HG02759 (cell line): ENCODE measurements around the gene SH3RF3.
"Not testable (repeated sequence)": the region's sequence is repeated elsewhere in the genome, so short reads cannot be mapped to it uniquely, and the experiment has no call there.

Experiments
- ATAC-seq: cut with Tn5 transposase; IDR thresholded peaks from one replicate; pipeline ENCODE4 v1.9.1; 2021; ENCODE audit warnings: mild to moderate bottlenecking, moderate library complexity; ENCODE audit not compliant: unreplicated experiment

SH3RF3 gene

GRCh38 chr2:109213646-109214433 lies 84.8 kb downstream of the SH3RF3 start:
- peak; percentile 67 for ATAC-seq

- ATAC-seq, result no peak
Observed at GRCh38 chr2:109214651-109215371, 85.8 kb downstream of the SH3RF3 start.

DNA sequence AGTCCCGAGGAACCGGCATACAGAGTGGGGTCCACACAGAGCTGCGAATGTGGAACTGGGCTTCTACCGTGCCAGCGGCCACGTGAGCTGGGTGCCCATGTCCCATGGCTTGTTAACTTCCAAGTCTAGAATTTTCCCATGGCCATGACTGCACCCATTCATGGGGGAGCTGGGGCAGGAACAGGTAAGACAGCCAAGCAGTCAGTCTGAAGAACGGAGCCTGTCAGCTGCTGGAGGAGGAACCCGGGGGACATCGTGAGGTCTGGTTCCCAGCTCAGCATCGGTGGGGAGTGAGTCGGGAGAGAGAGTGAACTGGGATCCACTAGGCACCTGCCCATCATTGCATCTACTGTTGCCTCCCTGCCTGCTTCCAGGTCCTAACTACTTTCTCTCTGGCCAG lies 86.9 kb downstream of the SH3RF3 start:
- no peak for ATAC-seq

- ATAC-seq, result no peak
Observed at GRCh38 chr2:109216332-109216731, 87.3 kb downstream of the SH3RF3 start.

DNA sequence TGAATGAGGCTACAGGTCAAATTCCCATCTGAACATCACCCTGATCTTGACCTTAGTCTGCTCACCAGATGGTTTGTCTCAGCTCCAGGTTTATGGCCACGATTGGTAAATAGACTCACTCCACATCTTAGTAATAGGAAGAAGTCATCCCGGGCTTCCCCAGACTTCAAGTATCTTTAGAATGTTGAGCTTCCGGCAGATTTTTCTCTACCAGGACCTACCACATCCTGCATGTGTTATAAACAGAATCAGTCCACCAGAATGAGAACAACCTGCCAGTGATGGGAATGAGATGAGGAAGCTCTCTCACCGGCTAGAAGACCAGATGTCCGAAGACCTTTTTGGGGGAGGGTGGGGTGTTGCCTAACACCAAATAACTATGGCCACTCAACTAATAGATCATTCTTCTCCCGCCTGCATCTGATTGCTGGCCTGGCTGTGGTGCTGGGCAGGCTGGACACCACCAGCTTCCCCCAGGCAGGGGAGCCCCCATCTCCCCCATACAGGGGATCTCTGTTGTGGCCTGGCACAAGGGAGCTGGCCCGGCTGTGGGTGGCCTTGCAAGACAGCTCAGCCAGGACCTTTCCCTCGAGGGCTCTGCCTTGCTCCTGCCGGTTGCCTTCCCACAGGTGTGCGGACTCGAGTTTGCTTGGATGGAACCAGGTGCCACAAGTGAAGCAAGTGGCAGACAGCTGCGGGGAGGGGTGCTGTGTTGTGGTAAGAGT lies 88.5 kb downstream of the SH3RF3 start:
- no peak for ATAC-seq

- peak; percentile 50 for ATAC-seq
Observed at GRCh38 chr2:109218087-109218791, 89.2 kb downstream of the SH3RF3 start.

DNA sequence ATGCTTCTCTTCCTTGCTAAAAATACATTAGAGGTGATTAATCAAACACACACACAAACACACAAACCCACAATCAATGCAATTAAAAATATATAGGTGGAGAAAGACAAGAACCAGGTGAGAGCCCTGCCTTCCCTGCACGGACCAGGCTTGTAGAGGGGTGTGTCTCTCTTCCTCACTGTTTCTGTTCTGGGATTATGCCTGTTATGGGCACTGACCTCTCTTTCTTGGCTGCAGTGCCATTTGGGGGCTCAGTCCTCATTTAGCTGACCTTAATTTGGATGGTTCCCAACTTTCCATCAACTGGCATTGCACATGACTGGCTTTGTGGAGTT lies 89.8 kb downstream of the SH3RF3 start:
- no peak for ATAC-seq

DNA sequence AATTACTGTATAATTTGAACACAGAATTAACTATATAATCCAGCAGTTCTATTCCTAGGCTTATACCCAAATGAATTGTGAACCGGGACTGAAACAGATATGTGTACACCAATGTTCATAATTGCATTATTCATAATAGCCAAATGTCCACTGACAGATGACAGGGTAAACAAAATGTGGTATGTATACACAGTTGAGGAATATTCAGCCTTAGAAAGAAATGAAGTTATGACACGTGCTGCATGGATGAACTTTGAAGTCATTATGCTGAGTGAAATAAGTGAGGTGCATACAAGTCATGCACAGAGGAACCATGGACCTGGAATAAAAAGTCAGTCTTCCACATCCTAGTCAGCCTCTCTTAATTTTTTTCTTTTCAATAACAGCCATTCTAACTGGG lies 91.9 kb downstream of the SH3RF3 start:
- ATAC-seq, result no peak

DNA sequence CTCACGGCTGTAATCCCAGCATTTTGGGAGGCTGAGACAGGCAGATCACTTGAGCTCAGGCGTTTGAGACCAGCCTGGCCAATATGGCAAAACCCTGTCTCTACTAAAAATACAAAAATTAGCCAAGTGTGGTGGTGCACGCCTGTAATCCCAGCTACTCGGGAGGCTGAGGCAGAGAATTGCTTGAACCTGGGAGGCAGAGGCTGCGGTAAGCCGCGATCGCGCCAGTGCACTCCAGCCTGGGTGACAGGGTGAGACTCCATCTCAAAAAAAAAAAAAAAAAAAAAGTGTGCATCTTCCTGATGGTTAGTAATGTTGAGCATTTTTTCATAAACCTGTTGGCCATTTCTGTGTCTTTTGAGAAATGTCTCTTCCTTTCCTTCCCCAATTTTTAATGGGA lies 92.3 kb downstream of the SH3RF3 start:
- ATAC-seq, result not testable (repeated sequence)

DNA sequence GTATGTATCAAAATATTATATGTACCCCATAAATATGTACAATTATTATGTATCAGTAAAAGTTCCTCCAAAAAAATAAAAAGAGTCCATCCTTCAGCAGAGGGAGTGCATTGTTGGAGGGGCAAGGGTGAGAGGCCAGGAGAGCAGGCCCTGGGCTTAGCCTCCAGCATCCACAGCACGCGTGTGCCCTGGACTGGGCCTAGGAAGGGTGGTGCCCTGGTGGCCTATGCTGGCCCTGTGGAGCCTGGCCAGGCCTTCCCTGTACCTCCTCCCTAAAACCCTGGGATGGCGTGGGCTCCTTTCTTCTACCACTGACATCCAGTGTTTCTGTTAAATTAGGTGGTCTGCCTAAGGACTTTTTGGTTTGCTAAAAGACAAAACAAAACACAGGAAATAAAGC lies 93.4 kb downstream of the SH3RF3 start:
- ATAC-seq, result no peak

- no peak for ATAC-seq
Observed at GRCh38 chr2:109222825-109223471, 93.9 kb downstream of the SH3RF3 start.

GRCh38 chr2:109223490-109223889 lies 94.5 kb downstream of the SH3RF3 start:
- ATAC-seq, result no peak

DNA sequence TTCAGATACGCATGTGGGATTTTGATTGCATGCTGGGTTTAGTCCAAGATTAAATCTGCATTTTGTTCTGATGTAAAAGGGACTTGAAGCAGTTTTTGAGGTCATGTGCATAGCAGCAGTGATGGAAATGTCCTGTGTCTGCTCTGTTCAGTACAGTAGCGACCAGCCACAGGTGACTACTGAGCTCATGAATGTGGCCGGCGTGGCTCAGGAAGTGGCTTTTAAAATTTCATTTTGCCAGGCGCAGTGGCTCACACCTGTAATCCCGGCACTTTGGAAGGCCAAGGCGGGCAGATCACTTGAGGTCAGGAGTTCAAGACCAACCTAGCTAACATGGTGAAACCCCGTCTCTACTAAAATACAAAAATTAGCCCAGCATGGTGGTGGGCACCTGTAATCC lies 95.3 kb downstream of the SH3RF3 start:
- ATAC-seq, result not testable (repeated sequence)

- no peak for ATAC-seq
Observed at GRCh38 chr2:109225170-109225782, 96.3 kb downstream of the SH3RF3 start.

DNA sequence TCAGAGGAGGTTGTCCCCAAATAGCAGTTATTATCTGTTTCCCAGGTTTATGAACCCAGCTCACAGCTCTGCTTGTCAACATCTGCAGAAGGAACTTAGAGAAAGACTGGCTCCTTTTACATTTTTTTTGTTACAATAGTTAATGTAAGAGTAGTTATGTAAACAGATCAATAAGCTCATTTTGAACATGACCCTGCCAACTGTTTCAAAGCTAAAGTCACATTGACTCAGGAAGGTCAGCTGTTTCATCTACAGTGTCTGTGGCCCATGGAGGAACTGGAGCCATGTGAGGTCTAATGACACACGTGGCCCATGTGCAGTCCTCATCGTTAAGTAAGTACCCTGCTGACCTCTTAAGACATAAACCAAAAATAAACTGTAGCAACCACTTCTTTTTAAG lies 97.1 kb downstream of the SH3RF3 start:
- ATAC-seq, result no peak

GRCh38 chr2:109226622-109227021 lies 97.6 kb downstream of the SH3RF3 start:
- ATAC-seq, result no peak

- ATAC-seq, result no peak
Observed at GRCh38 chr2:109229094-109229675, 100.2 kb downstream of the SH3RF3 start.

DNA sequence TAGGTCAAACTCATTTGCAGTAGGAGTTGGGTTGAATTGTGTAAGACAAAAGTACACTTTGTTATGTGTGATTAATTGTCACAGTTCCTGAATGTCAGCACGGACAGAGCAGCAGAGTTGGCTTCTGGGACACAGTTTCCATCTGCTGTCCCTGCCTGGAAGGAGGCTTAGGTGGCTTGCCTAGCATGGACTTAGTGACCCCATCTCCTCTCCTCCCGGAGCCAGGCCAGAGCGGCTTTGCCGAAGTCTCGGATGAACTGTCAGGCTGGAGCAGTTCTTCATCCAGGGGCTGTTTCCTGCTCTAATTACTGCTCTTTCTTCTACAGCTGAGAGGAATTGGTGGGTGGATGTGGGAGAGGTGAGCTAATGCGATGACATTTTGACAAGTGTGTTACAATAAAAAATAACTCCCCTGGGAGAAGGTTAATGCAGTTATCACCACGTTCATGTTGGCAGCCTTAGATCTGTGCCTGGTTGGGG lies 102.0 kb downstream of the SH3RF3 start:
- no peak for ATAC-seq

GRCh38 chr2:109231428-109231827 lies 102.4 kb downstream of the SH3RF3 start:
- no peak for ATAC-seq
